Chondrocyte (in vitro differentiated cells): Measurements from ENCODE around the gene SLC38A8. TPM values are rescaled to one million over a fixed set of nuclear protein-coding genes. Genes with fewer than 3 reads are reported as not detected.

ENCODE experiments used
- DNase-seq: peaks from one replicate; pipeline ENCODE4 v3.0.0; 2021; ENCODE audit warnings: mixed read lengths, low spot score
- H3K27ac Mint-ChIP-seq: one replicate; pipeline ENCODE4 v1.8.0; 2021; ENCODE audit warnings: mild to moderate bottlenecking, moderate library complexity, mixed read lengths; ENCODE audit not compliant: unreplicated experiment
- H3K27me3 Mint-ChIP-seq: 2 replicates; pipeline ENCODE4 v1.8.0; 2021; ENCODE audit warnings: low read depth, mixed read lengths
- H3K36me3 Mint-ChIP-seq: 2 replicates; pipeline ENCODE4 v1.8.0; 2021; ENCODE audit warnings: low read depth, mixed read lengths
- H3K4me1 Mint-ChIP-seq: 2 replicates; pipeline ENCODE4 v1.8.0; 2021; ENCODE audit warnings: low read depth, mild to moderate bottlenecking, mixed read lengths
- H3K4me3 Mint-ChIP-seq: one replicate; pipeline ENCODE4 v1.8.0; 2021; ENCODE audit warnings: mild to moderate bottlenecking, moderate library complexity, mixed read lengths; ENCODE audit not compliant: unreplicated experiment
- H3K9me3 Mint-ChIP-seq: 2 replicates; pipeline ENCODE4 v1.8.0; 2021; ENCODE audit warnings: low read depth, mixed read lengths
- total RNA-seq: library from RNA; stranded (reverse); gene quantifications from 3 replicates; pipeline ENCODE4 v1.2.1, GENCODE V29; 2021
- TF ChIP-seq, protein P1 (sequence below): fragments of 200-600 bp; sonication (generic); IDR thresholded peaks from 2 replicates; pipeline ENCODE4 v1.5.0; 2021; ENCODE audit warnings: antibody characterized with exemption, mild to moderate bottlenecking, moderate library complexity

Gene SLC38A8
- total RNA-seq, 1 donor from 2014 or later: not detected

DNA sequence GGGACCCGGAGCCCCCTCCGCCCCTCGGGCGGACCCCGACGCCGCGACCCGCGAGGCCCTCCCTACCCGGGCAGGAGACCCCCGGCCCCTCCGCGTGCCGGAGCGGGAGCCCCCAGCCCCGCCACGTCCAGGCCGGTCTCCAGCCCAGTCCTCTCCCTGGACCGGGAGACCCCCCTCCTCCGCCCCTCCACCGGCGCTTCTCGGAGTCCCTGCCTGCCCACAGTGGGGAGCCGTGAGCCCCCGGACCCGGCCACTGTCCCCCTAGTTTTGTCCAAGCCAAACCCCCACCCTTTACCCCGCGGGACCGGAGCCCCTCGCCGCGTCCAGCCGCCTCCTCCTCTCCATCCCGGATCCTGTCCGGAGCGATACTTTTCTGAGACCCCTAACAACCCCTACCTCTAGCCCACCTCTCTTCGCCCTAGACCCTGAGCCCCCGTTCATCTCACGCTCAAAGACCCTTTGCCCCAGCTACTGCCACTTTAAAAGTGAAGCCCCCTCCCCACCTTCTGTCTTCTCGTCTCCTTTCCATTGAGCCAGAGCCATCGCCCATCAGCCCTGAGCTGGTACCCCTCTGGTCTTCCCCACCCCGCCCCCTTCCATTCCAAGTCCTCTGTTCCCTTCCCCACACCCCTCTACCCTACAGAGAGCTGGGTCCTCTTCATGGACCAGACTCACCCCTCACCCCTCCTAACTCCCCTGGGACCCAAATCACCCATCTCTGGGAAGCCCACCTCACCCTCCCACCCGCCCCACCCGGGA, 73.5 kb downstream of the SLC38A8 start:
- Mint-ChIP-seq H3K27me3 (peaks cover 2% of the 10 kb centered on the region), H3K4me3 (peak overlapping the region; percentile 58), H3K36me3 (no peaks in the 10 kb centered on the region), H3K9me3 (no peaks in the 10 kb centered on the region), H3K27ac (no peak overlapping the region), H3K4me1 (peaks cover 3% of the 10 kb centered on the region)
- DNase-seq: no peak
- TF ChIP-seq, protein P1, sequence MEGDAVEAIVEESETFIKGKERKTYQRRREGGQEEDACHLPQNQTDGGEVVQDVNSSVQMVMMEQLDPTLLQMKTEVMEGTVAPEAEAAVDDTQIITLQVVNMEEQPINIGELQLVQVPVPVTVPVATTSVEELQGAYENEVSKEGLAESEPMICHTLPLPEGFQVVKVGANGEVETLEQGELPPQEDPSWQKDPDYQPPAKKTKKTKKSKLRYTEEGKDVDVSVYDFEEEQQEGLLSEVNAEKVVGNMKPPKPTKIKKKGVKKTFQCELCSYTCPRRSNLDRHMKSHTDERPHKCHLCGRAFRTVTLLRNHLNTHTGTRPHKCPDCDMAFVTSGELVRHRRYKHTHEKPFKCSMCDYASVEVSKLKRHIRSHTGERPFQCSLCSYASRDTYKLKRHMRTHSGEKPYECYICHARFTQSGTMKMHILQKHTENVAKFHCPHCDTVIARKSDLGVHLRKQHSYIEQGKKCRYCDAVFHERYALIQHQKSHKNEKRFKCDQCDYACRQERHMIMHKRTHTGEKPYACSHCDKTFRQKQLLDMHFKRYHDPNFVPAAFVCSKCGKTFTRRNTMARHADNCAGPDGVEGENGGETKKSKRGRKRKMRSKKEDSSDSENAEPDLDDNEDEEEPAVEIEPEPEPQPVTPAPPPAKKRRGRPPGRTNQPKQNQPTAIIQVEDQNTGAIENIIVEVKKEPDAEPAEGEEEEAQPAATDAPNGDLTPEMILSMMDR: no peak

DNA sequence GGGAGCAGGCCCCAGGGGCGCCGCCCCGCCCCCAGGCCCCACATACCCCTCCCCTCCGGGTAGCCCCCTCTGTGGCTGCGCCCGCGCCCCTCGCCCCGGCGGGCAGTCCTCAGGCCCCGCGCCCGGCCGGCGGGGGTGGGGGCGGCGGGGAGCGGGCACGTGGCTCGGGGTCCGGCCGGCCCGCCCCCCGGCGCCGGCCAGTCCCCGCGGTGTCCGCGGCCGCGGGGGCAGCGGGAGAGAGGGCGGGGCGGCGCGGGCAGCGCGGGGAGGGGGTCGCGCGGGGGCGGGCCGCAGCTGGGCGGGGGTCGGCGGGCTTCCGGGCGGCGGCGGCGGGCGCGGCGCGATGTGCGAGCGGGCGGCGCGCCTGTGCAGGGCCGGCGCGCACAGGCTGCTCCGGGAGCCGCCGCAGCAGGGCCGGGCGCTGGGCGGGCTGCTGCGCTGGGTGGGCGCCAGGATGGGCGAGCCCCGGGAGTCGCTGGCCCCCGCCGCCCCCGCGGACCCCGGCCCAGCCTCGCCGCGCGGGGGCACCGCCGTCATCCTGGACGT, 74.2 kb downstream of the SLC38A8 start:
- no peaks in the 10 kb centered on the region for H3K36me3 Mint-ChIP-seq
- no peaks in the 10 kb centered on the region for H3K9me3 Mint-ChIP-seq
- H3K27ac Mint-ChIP-seq: no peak overlapping the region
- peaks cover 2% of the 10 kb centered on the region for H3K27me3 Mint-ChIP-seq
- H3K4me3 Mint-ChIP-seq: peak overlapping the region; percentile 60
- peaks cover 3% of the 10 kb centered on the region for H3K4me1 Mint-ChIP-seq
- TF ChIP-seq, protein P1: no peak
- no peak for DNase-seq

DNA sequence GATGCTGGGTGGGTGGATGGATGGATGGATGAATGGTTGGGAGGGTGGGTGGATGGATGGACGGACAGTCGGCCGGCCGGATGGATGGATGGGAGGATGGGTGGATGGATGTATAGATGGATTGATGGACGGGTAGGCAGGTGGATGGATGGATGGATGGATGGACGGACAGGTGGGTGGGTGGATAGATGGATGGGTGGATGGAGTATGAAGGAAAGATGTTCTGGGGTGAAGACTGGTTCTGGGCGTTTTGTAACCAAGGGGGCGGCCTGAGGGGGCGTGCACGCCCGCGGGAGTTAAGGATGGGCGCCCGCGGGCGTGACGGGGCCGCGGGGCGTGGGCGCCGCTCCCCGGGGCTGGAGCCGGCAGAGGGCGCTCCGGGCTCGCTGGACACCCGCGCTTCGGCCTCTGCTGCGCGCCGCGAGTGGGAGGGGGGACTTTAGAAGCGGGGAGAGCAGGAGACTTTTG, 74.7 kb downstream of the SLC38A8 start, which contains the start of gene NECAB2:
TSS of gene NECAB2 (plus strand) at position 407 of the 468 bp plus-strand sequence. CDS start 405 bp downstream, outside the sequence.
- H3K9me3 Mint-ChIP-seq: no peaks in the 10 kb centered on the region
- H3K36me3 Mint-ChIP-seq: no peaks in the 10 kb centered on the region
- peaks cover 2% of the 10 kb centered on the region for H3K27me3 Mint-ChIP-seq
- TF ChIP-seq, protein P1: peak; percentile 88
- DNase-seq: no peak
- H3K27ac Mint-ChIP-seq: no peak within 1 kb of the TSS
- peaks cover 3% of the 10 kb centered on the region for H3K4me1 Mint-ChIP-seq
- peak within 1 kb of the TSS; percentile 60 for H3K4me3 Mint-ChIP-seq

DNA sequence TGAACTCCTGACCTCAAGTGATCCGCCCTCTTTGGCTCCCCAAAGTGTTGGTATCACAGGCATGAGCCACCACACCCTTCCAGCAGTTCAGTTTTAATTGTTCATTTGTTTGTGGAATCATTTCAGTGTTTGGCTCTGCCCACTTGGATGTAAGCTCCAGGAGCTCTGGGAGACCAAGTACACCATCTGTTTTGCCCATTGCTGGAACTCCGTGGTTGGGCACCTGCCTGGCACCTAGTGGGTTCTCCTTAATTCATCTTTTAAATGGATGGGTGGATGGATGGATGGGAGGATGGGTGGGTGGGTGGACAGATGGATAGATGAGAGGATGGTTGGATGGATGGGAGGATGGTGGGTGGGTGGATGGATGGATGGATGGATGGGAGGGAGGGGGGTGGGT, 75.5 kb downstream of the SLC38A8 start:
- Mint-ChIP-seq H3K4me1 (peaks cover 3% of the 10 kb centered on the region), H3K4me3 (no peak overlapping the region), H3K27ac (no peak overlapping the region), H3K9me3 (no peaks in the 10 kb centered on the region), H3K36me3 (no peaks in the 10 kb centered on the region), H3K27me3 (peaks cover 2% of the 10 kb centered on the region)
- DNase-seq: peak; percentile 19
- TF ChIP-seq, protein P1: no peak

DNA sequence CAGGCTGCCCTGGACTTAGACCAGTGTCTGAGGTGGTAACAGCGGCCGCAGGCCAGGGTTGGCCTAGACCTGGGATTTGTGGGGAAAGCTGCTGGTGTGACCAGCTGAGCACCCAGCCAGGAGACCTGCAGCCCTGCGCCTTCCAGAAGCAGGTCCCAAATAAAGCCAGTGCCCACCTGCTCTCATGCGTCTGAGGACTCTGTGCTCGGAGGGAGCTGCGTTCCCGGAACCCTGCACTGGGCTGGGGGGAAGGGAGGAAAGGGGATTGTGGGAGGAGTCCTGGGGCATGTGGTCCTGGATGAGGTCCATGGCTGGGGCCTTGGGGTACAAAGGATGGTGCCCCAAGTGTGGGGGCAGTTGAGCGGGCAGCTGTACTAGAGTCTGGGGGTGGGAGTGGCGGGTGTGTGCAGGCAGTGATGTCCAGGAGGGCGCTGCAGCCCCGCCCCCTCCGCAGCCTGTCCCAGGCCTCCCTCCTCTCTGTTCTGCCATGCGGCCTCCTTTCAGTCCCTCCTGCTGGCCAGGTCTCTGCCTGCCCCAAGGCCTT, 76.4 kb downstream of the SLC38A8 start:
- peaks cover under 1% of the 10 kb centered on the region for H3K36me3 Mint-ChIP-seq
- peaks cover 2% of the 10 kb centered on the region for H3K27me3 Mint-ChIP-seq
- no peak overlapping the region for H3K27ac Mint-ChIP-seq
- DNase-seq: peak; percentile 75
- no peak overlapping the region for H3K4me3 Mint-ChIP-seq
- no peaks in the 10 kb centered on the region for H3K9me3 Mint-ChIP-seq
- peaks cover 3% of the 10 kb centered on the region for H3K4me1 Mint-ChIP-seq
- TF ChIP-seq, protein P1: no peak
